NCI-H526 treated with DMSO at 0.1 percent for 48 hours (cell line): ENCODE results near the gene LDB2.
"Not testable (repeated sequence)": the region's sequence is repeated elsewhere in the genome, so short reads cannot be mapped to it uniquely, and the experiment has no call there.

ENCODE experiments used
- DNase-seq: peaks from one replicate; lab custom pipeline; 2025; lab: John Stamatoyannopoulos, UW

Gene LDB2

DNA sequence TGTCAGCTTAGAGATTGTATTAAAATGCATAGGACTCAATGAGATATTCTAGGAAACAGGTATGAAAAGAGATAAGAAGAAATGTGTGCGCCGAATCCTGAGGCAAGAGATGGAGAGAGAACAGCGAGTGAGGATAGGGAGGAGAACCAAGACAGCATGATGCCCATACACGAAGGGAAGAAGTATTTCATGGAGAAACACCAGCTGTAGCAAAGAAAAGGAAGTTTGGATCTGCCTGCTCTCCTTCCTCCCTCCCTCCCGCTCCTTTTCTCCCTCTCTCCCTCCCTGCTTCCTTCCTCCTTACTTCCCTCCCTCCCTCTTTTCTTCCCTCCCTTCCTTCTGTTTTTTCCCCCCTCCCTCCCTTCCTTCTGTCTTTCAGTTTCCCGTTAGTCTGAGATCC, 353.6 kb downstream of the LDB2 start:
- DNase-seq = no peak

GRCh38 chr4:16544251-16544721, 354.2 kb downstream of the LDB2 start:
- DNase-seq = no peak

- no peak for DNase-seq
These were observed 360.5 kb downstream of the LDB2 start for GRCh38 chr4:16537926-16538325.

DNA sequence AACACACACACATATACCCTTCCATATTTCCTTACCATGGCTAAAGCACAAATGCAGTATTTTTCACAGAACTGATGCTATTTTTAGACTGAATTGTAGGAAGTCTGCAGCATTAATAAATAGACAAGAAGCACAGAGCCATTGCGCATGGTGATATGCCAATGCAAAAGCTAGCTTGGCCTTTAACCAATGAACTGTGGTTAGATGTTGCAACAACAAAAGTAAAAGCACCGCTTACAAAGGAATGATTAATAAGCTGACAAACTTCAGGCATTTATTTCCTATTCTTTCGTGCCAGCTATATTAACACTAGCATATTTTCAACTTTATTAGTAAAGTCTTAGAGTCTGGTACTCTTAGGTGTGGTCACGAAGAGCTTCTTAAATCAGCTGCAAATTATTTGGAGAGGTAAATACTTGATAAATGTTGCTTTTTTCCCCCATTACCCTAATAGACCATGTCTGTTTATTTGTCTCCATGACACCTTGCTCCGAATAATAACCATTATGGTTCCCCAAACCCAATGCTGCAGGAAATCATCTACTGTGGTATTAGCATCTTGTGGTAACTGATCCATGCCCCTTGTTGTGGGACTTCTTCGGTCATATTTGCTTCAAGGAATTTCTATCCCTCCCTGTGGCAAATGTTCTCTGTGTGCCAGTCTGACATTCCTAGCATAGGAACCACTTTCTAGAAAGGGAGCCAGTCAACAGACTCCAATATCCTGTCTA, 366.0 kb downstream of the LDB2 start:
- no peak for DNase-seq

GRCh38 chr4:16530688-16531635, 367.5 kb downstream of the LDB2 start:
- DNase-seq = no peak

DNA sequence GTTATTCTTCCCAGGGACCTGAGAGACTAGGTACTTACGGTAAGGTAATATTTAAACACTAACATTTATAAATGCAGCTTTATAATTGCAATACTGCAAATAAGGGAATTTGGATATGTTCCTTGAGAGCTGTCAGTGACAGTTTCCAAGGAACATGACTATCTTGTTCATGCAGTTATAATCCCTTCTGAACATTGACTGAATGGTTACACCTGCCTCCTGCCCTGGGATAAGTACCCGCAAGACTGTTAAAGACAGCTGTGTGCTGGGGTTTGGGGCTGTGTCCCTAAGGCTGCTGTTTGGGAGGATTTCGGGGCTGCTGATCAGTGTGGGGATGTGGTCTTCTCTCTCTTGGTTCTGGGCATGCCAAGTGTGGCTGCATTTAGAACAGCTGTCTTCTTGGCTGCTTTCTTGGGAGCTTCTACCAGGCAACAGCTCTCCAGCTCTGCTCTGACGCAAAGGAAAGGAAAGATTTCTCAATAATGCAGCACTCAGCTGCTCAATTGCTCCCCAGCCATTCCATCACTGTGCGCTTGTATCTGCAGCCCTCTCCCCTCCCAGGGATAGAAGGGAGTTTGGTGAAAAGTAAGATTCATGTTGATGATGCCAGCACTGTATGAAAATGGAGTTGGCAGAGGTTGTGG, 373.4 kb downstream of the LDB2 start:
- DNase-seq = no peak

DNA sequence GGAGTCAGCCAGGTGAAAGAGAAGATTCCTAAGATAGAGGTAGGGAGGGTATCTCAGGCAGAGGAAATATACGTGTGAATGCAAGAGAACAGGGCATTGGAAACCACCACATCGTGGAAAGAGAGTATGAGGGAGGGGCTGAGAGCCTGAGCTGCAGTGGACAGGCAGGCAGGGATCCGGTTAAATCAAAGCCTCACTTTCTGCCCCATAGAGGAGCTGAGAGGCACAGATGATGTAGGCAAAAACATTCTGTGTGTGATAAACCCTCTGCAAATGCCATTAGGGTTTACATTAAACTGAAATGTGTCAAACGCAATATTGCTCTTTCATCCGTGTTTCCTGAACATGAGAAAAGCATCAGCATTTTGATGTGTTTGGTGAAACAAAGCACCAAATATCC, 374.0 kb downstream of the LDB2 start:
- no peak for DNase-seq

DNA sequence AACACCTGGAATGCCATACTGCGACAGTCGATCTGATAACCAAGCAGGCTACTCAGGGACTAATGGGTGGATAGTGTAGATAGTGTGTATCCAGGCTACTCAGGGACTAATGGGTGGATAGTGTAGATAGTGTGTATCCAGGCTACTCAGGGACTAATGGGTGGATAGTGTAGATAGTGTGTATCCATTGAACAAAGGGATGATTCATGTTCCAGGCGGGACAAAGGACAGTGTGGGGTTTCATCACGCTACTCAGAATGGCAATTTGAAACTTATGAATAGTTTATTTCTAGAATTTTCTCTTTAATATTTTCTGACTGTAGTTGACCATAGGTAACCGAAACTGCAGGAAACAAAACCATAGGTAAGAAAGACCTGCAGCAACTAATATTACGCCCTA, 374.9 kb downstream of the LDB2 start:
- not testable (repeated sequence) for DNase-seq

- no peak for DNase-seq
These were observed 377.1 kb downstream of the LDB2 start for GRCh38 chr4:16521156-16521915.

DNA sequence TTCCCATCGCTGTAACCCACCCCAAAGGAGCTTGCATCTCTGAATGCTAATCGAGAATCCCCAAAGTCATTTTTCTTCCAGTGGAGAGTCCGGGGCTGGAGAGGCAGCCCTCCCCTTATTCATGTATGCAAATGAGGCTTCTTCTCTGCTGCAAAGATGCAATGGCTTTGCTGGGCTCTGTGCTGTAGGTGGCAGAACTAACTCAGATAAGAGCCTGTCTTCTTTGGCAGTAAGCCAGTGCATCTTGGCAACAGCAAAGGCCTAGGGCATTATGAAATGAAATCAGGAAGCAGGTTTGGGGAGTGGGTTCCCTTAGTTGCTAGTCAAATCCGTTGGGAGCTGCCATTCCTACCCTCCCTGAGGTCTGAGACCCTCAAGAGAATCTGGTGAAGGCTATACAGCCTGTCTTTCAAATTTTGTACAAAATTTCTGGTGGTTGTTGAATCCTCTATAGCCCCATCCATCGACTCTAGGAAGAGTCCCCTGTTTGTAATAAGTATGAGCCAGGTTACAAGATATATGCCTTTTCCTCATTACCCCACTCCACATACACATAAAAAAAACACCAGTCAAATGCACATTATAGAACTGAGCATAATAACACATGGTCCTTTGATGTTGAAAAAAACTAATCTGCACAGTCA, 381.5 kb downstream of the LDB2 start:
- peak; percentile 45 for DNase-seq

DNA sequence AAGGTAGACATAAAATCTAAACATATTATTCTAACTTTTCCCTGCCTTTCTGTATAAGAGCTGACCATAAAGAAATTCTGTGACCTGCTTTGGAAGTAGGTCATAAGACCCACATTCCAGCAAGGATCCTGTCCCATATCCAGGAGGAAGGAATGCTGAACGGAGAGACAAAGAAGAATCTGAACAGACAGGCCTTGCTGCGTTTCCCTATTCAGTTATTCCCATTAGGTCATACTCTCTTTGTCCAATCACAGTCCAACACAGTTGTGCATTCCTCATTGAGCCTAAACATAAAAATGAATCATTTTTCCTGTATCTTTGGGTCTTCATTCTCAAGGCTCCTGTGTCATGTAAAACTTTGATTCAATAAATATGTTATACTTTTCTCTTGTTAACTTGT, 384.6 kb downstream of the LDB2 start:
- DNase-seq = no peak

GRCh38 chr4:16508968-16509367, 389.5 kb downstream of the LDB2 start:
- DNase-seq = no peak

- DNase-seq = no peak
These were observed 392.7 kb downstream of the LDB2 start for GRCh38 chr4:16505726-16506125.

DNA sequence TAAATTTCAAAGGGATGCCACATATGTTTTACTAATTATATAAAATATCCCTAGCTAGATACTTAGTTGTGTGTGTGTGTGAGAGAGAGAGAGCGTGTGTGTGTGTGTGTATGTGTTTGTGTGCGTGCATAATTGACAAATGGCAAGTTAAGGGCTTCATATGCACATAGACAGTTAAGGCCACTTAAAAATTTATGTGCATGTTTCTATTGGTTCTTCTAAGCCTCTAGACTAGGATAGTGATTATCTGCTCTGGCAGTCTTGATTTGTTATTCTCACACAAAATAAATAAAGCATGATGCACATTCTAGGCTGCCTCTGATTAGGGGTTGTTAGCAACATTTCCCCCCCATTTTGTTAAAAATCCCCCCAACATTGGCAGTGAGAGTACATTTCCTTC, 393.2 kb downstream of the LDB2 start:
- no peak for DNase-seq

- DNase-seq = no peak
These were observed 394.9 kb downstream of the LDB2 start for GRCh38 chr4:16503421-16504100.

DNA sequence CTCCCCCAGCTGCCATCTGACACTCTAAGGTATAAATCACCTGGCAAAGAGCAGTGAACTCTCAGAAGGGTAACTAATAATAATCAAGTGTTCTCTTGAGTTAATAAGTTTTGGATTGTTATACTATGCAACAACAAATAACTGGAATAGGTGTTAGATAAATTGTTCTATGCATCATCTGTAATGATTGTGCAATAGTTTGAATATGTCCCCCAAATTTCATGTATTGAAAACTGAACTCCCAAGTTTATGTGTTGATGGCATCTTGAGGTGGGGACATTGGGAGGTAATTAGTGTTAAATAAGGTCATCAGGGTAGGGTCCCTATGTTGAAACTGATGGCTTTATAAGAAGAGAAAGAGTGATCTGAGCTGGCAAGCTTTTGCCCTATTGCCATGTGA, 399.5 kb downstream of the LDB2 start:
- DNase-seq = no peak

DNA sequence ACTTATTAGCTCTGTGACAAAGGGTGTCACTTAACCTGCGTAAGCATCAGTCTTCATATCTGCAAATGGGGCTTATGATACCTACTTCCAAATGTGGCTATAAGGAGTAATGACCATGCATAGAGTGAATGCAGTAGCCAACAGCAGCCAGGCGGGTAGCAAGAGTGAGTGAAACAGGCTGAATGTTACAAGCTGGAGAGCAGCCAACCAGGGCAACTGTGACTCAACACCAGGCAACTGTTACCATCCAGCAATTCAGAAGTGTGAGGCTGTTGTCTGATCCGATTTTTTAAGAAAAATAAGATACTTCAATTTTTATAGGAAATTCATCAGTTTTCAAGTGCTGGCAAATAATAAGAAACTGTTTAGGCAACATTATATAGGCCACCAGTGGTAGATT, 401.9 kb downstream of the LDB2 start:
- no peak for DNase-seq

DNA sequence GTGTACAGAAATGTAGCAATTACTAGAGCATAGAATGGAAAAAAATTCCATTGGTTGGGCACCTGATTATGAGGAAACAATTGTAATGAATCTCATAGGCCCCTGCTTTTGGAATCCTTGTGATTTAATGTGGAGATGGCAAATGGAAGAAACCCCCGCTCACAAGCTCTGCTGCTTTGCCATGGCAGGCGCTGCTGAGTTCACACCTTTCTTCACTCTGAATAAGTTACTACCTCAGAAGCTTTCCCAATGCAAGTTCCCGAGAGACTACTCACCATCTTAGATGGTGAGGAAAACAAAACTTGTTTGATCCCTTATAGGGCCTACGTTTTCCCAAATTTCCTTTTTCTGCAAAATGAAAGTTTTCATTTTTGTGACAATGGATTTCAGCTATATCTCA, 405.6 kb downstream of the LDB2 start:
- DNase-seq = no peak

- no peak for DNase-seq
These were observed 409.2 kb downstream of the LDB2 start for GRCh38 chr4:16489226-16489625.

GRCh38 chr4:16488084-16488483, 410.4 kb downstream of the LDB2 start:
- no peak for DNase-seq

DNA sequence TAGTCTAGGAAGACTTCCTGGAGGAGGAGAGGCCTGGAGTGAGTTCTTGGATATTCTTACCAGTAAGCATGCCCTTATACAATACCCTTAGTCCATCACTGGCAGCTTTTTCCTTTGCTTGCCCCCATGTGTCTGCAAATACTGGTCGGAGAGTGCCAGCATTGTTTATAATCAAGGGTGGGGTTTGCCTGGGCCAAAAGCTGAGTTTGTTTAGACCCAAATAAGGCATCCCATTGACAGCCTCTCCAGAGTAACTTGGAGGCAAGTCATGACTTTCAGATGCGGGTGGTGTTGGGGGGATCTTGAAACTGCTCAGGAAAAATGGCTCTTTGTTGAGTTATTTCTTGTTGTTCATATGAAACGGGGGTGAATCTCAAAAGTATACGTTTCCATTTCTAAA, 413.7 kb downstream of the LDB2 start:
- no peak for DNase-seq
